ENCODE results near the gene DEFB108B.
"Not testable (repeated sequence)": the region's sequence is repeated elsewhere in the genome, so short reads cannot be mapped to it uniquely, and the experiment has no call there.

The DEFB108B gene, protein sequence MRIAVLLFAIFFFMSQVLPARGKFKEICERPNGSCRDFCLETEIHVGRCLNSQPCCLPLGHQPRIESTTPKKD

GRCh38 chr11:71832811-71833210, at the start of gene DEFB108B:
Gene DEFB108B, plus strand, starts transcription at chr11:71833200. Its CDS starts 0 bp downstream, at chr11:71833200.
- not testable (repeated sequence) for DNase-seq

DNA sequence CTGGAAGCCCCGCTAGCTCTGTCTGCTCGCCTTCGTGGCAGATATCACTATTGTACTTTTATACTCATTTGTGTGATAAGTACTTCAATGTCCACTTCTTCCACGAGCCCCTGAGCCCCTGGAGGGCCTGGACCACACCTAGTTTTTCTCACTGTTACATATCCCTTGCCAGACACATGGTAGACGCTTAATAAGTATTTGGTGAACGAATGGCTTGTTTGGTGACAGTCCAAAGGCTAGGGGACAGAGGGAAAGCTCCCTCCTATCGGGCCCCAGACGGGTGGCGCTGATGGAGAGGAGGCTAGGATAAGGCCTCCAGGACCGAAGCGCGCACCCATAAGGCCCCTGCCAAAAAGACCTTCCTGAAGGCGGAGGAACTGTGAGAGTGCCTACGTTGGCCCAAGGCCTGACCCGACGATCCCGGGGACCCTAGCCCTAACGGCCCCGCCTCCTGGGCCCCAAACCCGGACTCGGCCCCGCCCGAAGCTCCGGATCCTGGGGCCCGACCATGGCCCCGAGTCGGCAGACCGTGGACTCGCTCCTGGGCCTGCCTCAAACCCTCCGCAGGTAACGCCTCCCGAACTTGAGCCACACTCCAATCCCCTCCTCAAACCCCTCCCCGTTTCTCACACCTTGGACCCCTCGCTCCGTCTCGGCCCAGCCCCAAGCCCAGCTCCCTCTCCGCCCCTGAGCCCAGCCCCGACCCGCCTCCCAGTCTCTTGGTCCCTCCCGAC, 46.7 kb upstream of the DEFB108B start:
- DNase-seq = peak in 2 of 14 donors; percentile 13 to 58

- peak in 11 of 14 donors; percentile 58 to 99 (median 95) for DNase-seq
Observed at GRCh38 chr11:71786848-71787097, 46.2 kb upstream of the DEFB108B start.

DNA sequence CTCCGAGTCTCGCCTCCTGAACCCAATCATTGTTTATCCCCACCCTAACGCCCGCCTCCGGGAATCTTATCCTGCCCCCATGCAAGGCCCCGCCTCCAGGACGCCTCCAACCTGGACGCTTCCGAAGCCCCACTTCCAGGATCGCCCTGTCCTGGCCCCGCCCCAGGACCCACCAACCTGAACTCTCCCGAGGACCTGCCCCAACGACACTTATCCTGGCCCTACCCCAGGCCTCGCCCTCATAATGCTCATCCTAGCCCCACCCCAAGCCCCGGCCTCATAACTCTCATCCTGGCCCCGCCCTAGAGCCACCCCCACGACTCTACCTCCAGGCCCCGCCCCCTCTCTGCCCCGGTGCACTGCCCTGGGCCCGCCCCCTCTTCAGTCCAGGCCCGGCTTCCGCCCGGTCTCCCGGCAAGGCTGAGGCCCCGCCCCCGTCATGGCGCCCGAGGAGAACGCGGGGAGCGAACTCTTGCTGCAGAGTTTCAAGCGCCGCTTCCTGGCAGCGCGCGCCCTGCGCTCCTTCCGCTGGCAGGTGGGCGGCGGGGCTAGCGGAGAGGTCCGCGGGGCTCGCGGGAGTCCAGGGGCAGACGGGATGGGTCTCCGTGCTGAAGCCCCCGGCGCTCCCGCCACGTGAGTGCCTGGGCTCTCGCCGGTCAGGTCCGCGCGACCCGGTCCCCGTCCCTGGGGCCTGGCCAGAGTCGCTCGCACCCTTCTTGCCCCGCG, 45.7 kb upstream of the DEFB108B start:
- peak in 13 of 14 donors; percentile 47 to 98 (median 95) for DNase-seq

DNA sequence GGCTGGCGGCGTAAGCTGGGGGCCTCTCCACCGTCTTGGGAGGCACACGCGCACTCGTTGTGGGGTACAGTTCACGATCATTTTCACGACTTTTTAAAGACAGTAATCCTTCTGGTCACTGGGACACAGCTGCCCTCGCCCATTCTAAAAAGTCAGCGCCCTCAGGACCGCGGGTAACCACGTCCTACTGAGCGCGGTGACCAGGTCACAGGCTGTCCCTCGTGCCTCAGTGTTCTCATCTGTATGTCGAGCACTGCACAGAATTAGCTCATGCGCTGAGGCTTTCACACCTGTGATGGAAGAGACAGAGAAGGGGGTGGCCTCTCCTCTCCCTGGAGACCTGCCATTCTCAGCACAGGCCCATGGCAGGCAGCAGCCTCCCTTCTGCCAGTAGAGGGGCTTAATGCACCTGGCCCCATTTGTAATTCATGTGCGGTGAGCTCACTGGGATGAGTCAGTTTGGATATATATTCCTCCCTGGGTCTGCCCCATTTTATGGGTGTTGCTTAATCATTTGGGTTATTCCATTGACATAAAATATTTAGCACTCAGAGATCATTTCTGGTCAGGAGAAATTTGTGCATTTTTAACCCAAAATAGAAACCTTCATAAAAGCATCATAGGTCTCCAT, 45.1 kb upstream of the DEFB108B start:
- DNase-seq = peak in 1 of 14 donors; percentile 15

DNA sequence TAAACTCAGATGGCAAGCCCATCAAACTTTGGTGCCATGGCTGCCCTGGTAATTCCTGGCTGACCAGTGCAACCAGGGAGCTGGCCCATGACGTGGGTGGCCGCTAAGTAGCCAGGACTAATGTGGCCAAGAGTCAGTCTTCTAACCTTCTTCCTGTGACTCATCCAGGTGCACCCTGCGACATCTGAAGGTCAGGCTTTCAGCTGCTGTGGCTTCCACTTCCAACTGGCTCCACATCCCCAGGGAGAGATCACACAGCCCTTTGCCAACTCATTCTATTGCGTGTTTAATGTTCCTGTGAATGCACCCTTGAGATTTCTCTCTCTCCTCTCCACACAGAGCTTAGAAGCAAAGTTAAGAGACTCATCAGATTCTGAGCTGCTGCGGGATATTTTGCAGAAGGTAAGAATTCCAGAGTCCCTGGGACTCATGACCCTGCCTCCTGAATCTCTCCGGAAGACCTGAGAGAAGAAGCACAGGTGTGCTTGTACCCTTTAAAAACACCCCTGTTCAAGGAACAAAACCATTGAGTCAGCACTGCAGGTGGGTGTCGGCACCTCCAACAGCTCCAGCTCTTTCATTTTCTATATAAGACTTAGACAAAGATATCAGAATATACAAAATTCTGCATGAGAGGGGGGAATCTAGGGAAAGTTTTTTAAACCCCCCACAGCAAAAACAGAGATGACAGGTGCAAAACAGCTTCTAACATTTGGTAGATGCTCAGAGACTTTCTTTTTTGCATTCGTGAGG, 43.4 kb upstream of the DEFB108B start:
- DNase-seq = not testable (repeated sequence)

GRCh38 chr11:71791111-71791510, 41.9 kb upstream of the DEFB108B start:
- not testable (repeated sequence) for DNase-seq

DNA sequence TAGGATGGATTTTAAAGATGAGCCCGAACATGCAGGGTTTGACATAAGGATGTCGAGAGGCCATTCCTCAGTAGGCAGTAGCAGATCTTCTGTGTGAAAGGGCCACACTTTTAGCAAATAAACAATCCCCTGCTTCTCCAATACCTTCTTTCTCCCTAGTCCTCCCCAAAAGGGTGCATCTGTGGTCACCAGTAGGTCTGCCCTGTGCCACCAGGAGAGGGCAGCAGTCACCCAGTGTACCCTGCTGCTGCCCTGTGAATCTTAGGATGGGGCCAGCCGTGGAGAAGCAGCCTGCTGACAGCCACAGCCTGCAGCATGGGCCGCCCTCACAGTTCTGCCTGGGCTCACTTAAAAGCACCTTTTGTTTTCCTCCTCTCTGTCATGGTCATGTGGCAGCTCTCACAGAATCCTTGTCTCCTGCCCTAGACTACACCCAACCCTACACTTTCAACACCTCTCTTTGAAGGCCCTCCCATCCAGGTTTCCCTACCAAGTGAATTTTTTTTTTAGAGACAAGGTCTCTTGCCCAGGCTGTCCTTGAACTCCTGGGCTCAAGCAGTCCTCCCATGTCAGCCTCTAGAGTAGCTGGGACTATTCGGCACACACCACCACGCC, 40.3 kb upstream of the DEFB108B start:
- peak in 3 of 14 donors; percentile 7 to 9 (median 8) for DNase-seq

- DNase-seq = not testable (repeated sequence)
Observed at GRCh38 chr11:71794386-71795040, 38.5 kb upstream of the DEFB108B start.

DNA sequence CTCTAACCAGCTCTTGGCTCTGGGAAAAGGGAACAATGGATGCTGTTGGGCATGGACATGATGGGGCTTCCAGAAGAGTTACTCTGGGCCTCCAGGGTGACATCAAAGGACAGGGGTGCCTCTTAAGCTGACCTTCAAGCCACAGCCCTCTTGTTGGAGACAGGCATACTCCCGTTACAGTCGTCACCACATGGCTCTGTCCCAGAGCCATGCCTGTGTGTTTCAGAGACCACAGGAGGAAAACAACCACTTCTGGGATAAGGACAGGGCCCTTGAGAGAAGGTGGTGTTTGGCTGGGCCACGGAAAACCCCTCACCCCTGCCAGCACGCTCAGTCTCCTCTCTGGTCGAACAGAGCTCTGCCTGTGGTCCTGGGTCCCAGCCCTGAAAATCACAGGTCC, 37.8 kb upstream of the DEFB108B start:
- DNase-seq = not testable (repeated sequence)

DNA sequence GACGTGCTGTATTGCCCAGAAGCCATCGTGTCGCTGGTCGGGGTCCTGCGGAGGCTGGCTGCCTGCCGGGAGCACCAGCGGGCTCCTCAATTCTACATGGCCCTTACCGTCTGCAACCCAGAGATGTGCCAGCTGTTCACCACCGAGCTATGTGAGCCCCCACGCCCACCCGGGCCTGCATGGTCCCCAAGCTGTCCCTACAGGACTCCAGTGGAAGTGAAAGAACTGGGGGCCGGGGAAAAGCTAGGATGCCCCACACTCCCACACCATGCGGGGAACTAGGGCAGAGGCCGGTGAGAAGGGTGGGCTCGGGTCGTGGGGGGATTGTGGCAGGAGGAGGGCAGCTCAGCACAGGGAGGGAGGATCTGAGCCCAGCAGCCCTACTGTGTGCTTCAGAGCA, 37.0 kb upstream of the DEFB108B start:
- DNase-seq = not testable (repeated sequence)

DNA sequence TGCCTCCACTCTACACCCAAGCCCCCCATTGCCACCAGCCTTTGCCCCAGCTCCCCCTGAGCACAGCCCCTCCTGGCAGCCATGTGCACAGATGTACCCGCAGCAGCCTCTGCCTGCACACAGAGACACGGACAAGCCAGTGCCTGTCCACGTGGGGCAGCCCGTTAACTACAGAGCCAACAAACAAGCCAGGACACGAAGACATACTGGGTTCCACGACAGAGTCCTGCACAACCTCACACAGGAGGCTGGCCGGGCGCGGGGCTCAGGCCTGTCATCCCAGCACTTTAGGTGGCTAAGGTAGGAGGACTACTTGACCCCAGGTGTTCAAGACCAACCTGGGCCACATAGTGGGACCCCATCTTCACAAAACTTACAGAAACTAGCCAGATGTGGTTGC, 36.2 kb upstream of the DEFB108B start:
- not testable (repeated sequence) for DNase-seq

- not testable (repeated sequence) for DNase-seq
Observed at GRCh38 chr11:71799556-71800128, 33.4 kb upstream of the DEFB108B start.

GRCh38 chr11:71800335-71800953, 32.6 kb upstream of the DEFB108B start:
- DNase-seq = peak in 12 of 14 donors; percentile 1 to 74 (median 45)

GRCh38 chr11:71801026-71801425, 32.0 kb upstream of the DEFB108B start:
- DNase-seq = not testable (repeated sequence)

- DNase-seq = not testable (repeated sequence)
Observed at GRCh38 chr11:71802874-71803273, 30.1 kb upstream of the DEFB108B start.

DNA sequence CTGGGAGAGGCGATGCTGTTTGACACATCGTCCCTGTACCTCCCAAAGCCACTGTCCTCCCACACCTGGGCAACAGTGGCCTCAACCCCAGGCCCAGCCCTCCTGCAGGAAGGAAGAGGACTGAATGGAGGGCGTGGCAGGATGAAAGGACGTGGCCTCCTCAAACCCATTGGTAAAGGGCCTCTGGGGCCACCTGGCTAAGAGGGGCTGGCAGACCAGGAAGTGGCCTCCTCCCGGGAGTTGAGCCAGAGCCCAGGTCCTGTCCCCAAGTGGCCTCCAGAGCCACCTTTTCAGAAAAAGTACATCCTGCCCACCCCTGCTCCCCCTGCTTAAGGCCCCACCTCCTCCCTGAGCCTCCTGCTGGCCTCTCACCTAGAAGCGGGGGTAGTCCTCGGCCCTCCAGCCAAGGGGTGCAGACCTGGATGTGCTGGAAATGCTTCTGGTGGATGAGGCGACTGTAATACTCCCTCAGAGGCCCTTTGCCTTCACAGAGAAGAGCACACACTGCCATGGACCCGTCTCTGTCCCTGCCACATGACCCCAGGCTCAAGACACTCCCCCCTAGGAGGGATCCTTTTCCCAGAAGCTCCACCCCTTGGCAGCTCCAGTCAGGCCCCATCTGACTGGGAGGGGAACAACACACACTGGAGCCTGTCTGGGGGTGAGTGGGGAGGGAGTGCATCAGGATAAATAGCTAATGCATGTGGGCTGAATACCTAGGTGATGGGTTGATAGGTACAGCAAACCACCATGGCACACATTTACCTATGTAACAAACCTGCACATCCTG, 28.6 kb upstream of the DEFB108B start:
- DNase-seq = not testable (repeated sequence)

GRCh38 chr11:71812529-71812928, 20.5 kb upstream of the DEFB108B start:
- DNase-seq = peak in 1 of 14 donors; percentile 53

DNA sequence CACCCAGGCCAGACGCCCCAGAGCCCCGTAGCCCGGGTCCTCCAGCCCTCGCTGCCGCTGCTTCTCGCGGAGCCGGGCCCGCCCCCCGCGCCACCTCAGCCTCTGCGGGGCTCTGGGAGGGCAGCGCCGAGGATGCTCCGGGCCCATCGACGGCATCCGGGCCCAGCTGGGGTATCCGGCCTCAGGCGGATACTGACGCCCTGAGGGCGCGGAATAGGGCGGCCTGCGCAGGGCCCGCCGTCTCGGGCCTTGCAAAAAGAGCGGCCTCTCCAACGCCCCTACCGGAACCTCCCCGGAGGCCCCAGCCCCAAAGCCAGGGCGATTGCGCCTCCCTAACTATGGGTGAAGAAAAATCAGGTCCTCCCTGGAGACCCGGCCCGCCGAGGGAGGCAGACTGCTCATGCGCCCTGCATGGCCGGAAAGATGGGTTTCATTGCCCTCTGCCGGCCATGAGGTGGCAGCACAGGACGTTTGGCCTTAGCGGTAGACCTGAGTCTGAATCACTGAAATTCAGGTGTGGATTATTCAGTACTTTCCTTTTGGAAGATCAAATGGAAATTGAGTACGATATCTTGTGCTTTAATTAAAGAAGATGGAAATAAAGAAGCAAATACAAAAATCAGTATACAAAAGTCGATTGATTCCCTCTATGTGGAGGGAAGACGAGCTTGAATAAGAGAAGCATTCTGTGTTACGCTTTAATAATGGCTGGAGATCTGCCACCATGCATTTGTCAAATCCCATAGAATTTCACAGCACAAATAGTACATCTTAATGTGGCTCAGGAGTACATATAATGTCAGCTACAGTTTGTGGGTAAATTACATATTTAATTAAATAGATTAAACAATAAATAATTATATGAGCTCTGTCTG, 19.3 kb upstream of the DEFB108B start:
- DNase-seq = peak in 12 of 14 donors; percentile 37 to 83 (median 72)
